ENCODE results near the gene OSBP.
"Not testable (repeated sequence)": the region's sequence is repeated elsewhere in the genome, so short reads cannot be mapped to it uniquely, and the experiment has no call there.

Gene OSBP

DNA sequence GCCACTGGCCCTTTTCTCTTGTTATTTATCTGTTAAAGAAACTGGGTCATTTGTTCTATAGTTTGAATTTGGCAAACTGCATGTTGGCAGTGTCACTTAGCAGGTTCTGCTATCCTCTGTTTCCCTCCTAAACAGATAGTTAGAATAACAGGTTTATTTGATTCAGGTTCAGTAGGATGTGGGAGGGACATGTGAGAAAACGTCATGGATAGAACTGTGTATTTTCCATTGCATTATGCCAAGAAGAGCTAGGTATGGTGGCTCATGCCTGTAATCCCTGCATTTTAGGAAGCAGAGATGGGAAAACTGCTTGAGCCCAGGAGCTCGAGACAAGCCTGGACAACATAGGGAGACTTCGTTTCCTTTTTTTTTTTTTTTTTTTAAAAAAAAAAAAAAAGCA is 29.0 kb upstream of the OSBP start:
- H3K27me3 ChIP-seq (replicated peaks in 2 of 5; ENCODE audit: control insufficient read depth in 4 of 5, insufficient read depth in 5 of 5, low read length in 4 of 5), result no peaks in the 10 kb centered on the region
- no peak overlapping the region for H3K27ac ChIP-seq (ENCODE audit: insufficient read depth in 1 of 2, low read depth in 1 of 2, low read length in 2 of 2, poor library complexity in 1 of 2, severe bottlenecking in 2 of 2)
- no peaks in the 10 kb centered on the region for H3K9me3 ChIP-seq (ENCODE audit: control extremely low read depth in 1 of 5, control insufficient read depth in 4 of 5, insufficient read depth in 2 of 5, low read depth in 1 of 5, low read length in 4 of 5)
- no peak for DNase-seq
- no peak overlapping the region for H3K4me3 ChIP-seq (ENCODE audit: control insufficient read depth in 1 of 7, extremely low read depth in 1 of 7, insufficient read depth in 4 of 7, low read depth in 2 of 7, low read length in 6 of 7)
- H3K4me1 ChIP-seq (ENCODE audit: control extremely low read depth in 1 of 4, control insufficient read depth in 4 of 4, insufficient read depth in 4 of 4, low read length in 3 of 4), result no peaks in the 10 kb centered on the region
- CTCF ChIA-PET, result no interaction called here
- peaks cover 23 to 81% (median 60%) of the 10 kb centered on the region in 4 experiments for H3K36me3 ChIP-seq (ENCODE audit: control insufficient read depth in 4 of 4, insufficient read depth in 4 of 4, low read length in 3 of 4)
- POLR2A ChIA-PET, result no interaction called here
- WGBS (ENCODE audit: insufficient coverage), result 100% methylated on average over 1 of the region's 3 CpGs

DNA sequence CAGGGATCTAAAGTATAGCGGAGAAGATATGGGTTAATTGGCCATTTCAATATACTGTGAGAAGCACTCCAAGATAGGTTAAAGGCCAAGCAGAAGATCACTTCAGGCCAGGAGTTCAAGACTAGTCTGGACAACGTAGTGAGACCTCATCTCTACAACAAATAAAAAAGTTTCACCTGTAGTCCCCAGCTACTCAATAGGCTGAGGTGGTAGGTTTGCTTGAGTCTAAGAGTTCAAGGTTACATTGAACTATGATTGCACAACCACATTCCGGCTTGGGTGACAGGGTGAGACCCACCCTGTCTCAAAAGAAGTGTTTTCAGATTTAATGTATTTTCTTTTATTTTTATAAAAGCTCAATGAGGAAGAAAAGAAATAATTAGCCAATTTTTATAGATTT is 27.8 kb upstream of the OSBP start:
- Histone ChIP-seq H3K36me3 (ENCODE audit: control insufficient read depth in 4 of 4, insufficient read depth in 4 of 4, low read length in 3 of 4) (peaks cover 26 to 82% (median 64%) of the 10 kb centered on the region in 4 experiments), H3K4me1 (ENCODE audit: control extremely low read depth in 1 of 4, control insufficient read depth in 4 of 4, insufficient read depth in 4 of 4, low read length in 3 of 4) (no peaks in the 10 kb centered on the region), H3K27me3 (replicated peaks in 2 of 5; ENCODE audit: control insufficient read depth in 4 of 5, insufficient read depth in 5 of 5, low read length in 4 of 5) (no peaks in the 10 kb centered on the region), H3K9me3 (ENCODE audit: control extremely low read depth in 1 of 5, control insufficient read depth in 4 of 5, insufficient read depth in 2 of 5, low read depth in 1 of 5, low read length in 4 of 5) (no peaks in the 10 kb centered on the region), H3K4me3 (ENCODE audit: control insufficient read depth in 1 of 7, extremely low read depth in 1 of 7, insufficient read depth in 4 of 7, low read depth in 2 of 7, low read length in 6 of 7) (no peak overlapping the region), H3K27ac (ENCODE audit: insufficient read depth in 1 of 2, low read depth in 1 of 2, low read length in 2 of 2, poor library complexity in 1 of 2, severe bottlenecking in 2 of 2) (no peak overlapping the region)
- no peak for DNase-seq
- ChIA-PET CTCF (interaction anchor here (1.1 to 1.7 kb wide), 3 partner anchors 10 to 50 kb away, joined by 3 to 4 read pairs (median 3); no protein-coding TSS in a partner anchor), POLR2A (no interaction called here)
- WGBS (ENCODE audit: insufficient coverage), result 100% methylated on average over 1 of the region's 3 CpGs

DNA sequence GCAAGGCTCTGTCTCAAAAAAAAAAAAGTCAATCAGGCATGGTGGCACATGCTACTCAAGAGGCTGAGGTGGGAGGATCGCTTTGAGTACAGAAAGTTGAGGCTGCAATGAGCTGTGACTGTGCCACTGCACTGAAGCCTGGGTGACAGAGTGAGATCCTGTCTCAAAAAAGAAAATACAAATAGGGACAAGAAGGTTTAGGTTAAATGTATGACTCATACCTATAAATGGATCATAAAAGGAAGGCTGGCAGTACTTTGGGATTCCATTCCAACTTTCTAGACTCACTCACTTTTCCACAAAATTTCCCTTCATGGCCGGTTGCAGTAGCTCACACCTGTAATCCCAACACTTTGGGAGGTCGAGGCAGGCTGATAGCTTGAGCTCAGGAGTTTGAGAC is 25.6 kb upstream of the OSBP start:
- Histone ChIP-seq H3K4me3 (ENCODE audit: control insufficient read depth in 1 of 7, extremely low read depth in 1 of 7, insufficient read depth in 4 of 7, low read depth in 2 of 7, low read length in 6 of 7) (no peak overlapping the region), H3K9me3 (ENCODE audit: control extremely low read depth in 1 of 5, control insufficient read depth in 4 of 5, insufficient read depth in 2 of 5, low read depth in 1 of 5, low read length in 4 of 5) (no peaks in the 10 kb centered on the region), H3K27me3 (replicated peaks in 2 of 5; ENCODE audit: control insufficient read depth in 4 of 5, insufficient read depth in 5 of 5, low read length in 4 of 5) (no peaks in the 10 kb centered on the region), H3K27ac (ENCODE audit: insufficient read depth in 1 of 2, low read depth in 1 of 2, low read length in 2 of 2, poor library complexity in 1 of 2, severe bottlenecking in 2 of 2) (no peak overlapping the region), H3K4me1 (ENCODE audit: control extremely low read depth in 1 of 4, control insufficient read depth in 4 of 4, insufficient read depth in 4 of 4, low read length in 3 of 4) (no peaks in the 10 kb centered on the region), H3K36me3 (ENCODE audit: control insufficient read depth in 4 of 4, insufficient read depth in 4 of 4, low read length in 3 of 4) (peaks cover 27 to 80% (median 64%) of the 10 kb centered on the region in 4 experiments)
- ChIA-PET CTCF (no interaction called here), POLR2A (interaction anchor here (0.6 kb wide), 1 partner anchor 205 kb away, joined by 4 read pairs; the partner anchor contains the start of gene OR5A1)
- 100% methylated on average over 3 of the region's 3 CpGs for WGBS (ENCODE audit: insufficient coverage)
- no peak for DNase-seq

DNA sequence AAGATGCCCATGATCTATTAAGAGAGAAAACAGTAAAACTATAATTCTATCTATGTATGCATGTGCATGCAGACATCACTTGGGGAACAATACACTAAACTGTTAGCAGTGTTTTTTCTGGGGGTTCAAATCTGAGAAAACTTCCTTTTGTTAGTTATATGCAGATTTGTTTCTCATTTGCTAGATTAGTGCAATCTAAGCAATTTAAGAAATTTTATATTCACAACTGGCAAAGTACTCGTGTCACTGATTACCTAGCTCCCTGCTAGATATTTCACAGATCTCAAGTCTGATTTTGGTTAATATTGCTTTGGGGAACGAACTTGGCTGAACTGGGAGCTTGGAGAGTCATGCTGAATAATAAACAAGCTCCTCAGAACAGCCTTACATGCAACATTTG is 14.9 kb upstream of the OSBP start:
- no peak overlapping the region for H3K4me3 ChIP-seq (ENCODE audit: control insufficient read depth in 1 of 7, extremely low read depth in 1 of 7, insufficient read depth in 4 of 7, low read depth in 2 of 7, low read length in 6 of 7)
- WGBS (ENCODE audit: insufficient coverage), result no CpG with 5 or more reads among the region's 2 CpGs
- POLR2A ChIA-PET, result no interaction called here
- H3K4me1 ChIP-seq (ENCODE audit: control extremely low read depth in 1 of 4, control insufficient read depth in 4 of 4, insufficient read depth in 4 of 4, low read length in 3 of 4), result no peaks in the 10 kb centered on the region
- H3K36me3 ChIP-seq (ENCODE audit: control insufficient read depth in 4 of 4, insufficient read depth in 4 of 4, low read length in 3 of 4), result peaks cover 0 to 5% (median 1%) of the 10 kb centered on the region in 4 experiments
- CTCF ChIA-PET, result interaction anchor here (1.4 to 1.5 kb wide), 2 partner anchors 13 to 30 kb away, joined by 4 read pairs; no protein-coding TSS in a partner anchor
- no peak for DNase-seq
- no peaks in the 10 kb centered on the region for H3K9me3 ChIP-seq (ENCODE audit: control extremely low read depth in 1 of 5, control insufficient read depth in 4 of 5, insufficient read depth in 2 of 5, low read depth in 1 of 5, low read length in 4 of 5)
- no peak overlapping the region for H3K27ac ChIP-seq (ENCODE audit: insufficient read depth in 1 of 2, low read depth in 1 of 2, low read length in 2 of 2, poor library complexity in 1 of 2, severe bottlenecking in 2 of 2)
- H3K27me3 ChIP-seq (replicated peaks in 2 of 5; ENCODE audit: control insufficient read depth in 4 of 5, insufficient read depth in 5 of 5, low read length in 4 of 5), result no peaks in the 10 kb centered on the region

DNA sequence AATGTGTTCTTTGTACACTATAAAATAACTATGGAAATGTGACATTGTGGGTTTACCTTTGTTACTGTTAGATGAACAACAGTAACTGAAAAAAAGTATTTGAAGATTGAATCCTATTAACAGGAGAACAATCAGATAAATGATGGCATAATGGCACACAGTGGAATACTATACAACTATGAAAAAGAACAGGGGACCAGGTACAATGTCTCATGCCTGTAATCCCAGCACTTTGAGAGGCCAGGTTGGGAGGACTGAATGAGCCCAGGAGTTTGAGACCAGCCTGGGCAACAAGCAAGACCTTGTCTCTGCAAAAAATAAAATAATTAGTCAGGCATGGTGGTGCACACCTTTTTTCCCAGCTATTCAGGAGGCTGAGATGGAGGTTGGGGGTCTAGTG is 14.4 kb upstream of the OSBP start:
- POLR2A ChIA-PET, result no interaction called here
- H3K4me3 ChIP-seq (ENCODE audit: control insufficient read depth in 1 of 7, extremely low read depth in 1 of 7, insufficient read depth in 4 of 7, low read depth in 2 of 7, low read length in 6 of 7), result no peak overlapping the region
- H3K4me1 ChIP-seq (ENCODE audit: control extremely low read depth in 1 of 4, control insufficient read depth in 4 of 4, insufficient read depth in 4 of 4, low read length in 3 of 4), result no peaks in the 10 kb centered on the region
- no peaks in the 10 kb centered on the region for H3K27me3 ChIP-seq (replicated peaks in 2 of 5; ENCODE audit: control insufficient read depth in 4 of 5, insufficient read depth in 5 of 5, low read length in 4 of 5)
- no peak for DNase-seq
- H3K9me3 ChIP-seq (ENCODE audit: control extremely low read depth in 1 of 5, control insufficient read depth in 4 of 5, insufficient read depth in 2 of 5, low read depth in 1 of 5, low read length in 4 of 5), result no peaks in the 10 kb centered on the region
- CTCF ChIA-PET, result interaction anchor here (1.4 to 1.5 kb wide), 2 partner anchors 12 to 31 kb away, joined by 4 read pairs; no protein-coding TSS in a partner anchor
- no peak overlapping the region for H3K27ac ChIP-seq (ENCODE audit: insufficient read depth in 1 of 2, low read depth in 1 of 2, low read length in 2 of 2, poor library complexity in 1 of 2, severe bottlenecking in 2 of 2)
- peaks cover 0 to under 1% (median 0%) of the 10 kb centered on the region in 4 experiments for H3K36me3 ChIP-seq (ENCODE audit: control insufficient read depth in 4 of 4, insufficient read depth in 4 of 4, low read length in 3 of 4)

DNA sequence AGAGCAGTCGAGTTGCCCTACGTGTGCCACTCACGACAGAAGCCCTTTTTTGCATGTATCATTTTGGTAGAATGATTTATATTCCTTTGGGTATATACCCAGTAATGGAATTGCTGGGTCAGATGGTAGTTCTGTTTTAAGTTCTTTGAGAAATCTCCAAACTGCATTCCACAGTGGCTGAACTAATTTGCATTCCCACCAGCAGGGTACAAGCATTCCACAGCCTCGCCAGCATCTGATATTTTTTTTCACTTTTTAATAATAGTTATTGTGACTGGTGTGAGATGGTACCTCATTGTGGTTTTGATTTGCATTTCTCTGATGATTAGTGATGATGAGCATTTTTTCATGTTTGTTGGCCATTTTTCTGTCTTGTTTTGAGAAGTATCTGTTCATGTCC is 11.4 kb upstream of the OSBP start:
- H3K27me3 ChIP-seq (replicated peaks in 2 of 5; ENCODE audit: control insufficient read depth in 4 of 5, insufficient read depth in 5 of 5, low read length in 4 of 5); H3K4me1 ChIP-seq (ENCODE audit: control extremely low read depth in 1 of 4, control insufficient read depth in 4 of 4, insufficient read depth in 4 of 4, low read length in 3 of 4); CTCF ChIA-PET; POLR2A ChIA-PET; DNase-seq; H3K36me3 ChIP-seq (ENCODE audit: control insufficient read depth in 4 of 4, insufficient read depth in 4 of 4, low read length in 3 of 4); H3K4me3 ChIP-seq (ENCODE audit: control insufficient read depth in 1 of 7, extremely low read depth in 1 of 7, insufficient read depth in 4 of 7, low read depth in 2 of 7, low read length in 6 of 7); H3K9me3 ChIP-seq (ENCODE audit: control extremely low read depth in 1 of 5, control insufficient read depth in 4 of 5, insufficient read depth in 2 of 5, low read depth in 1 of 5, low read length in 4 of 5); H3K27ac ChIP-seq (ENCODE audit: insufficient read depth in 1 of 2, low read depth in 1 of 2, low read length in 2 of 2, poor library complexity in 1 of 2, severe bottlenecking in 2 of 2): not testable (repeated sequence)
- WGBS (ENCODE audit: insufficient coverage), result 100% methylated on average over 2 of the region's 4 CpGs

DNA sequence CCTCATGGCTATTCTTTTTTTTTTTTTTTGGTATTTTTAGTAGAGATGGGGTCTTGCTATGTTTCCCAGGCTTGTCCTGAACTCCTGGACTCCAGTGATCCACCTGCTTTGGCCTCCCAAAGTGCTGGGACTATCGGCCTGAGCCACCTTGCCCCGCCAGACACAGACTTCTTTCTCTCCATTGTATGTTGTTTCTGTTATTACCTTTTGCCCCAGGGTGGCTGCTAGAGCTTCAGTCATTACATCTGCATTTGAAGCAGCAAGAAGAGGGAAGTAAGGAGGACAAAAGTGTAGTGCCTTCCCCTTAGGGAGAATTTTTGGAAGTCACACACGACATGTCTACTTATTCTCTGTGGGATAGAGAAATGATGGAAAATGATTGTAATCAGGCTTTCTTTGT is 10.1 kb upstream of the OSBP start:
- no peaks in the 10 kb centered on the region for H3K36me3 ChIP-seq (ENCODE audit: control insufficient read depth in 4 of 4, insufficient read depth in 4 of 4, low read length in 3 of 4)
- H3K4me1 ChIP-seq (ENCODE audit: control extremely low read depth in 1 of 4, control insufficient read depth in 4 of 4, insufficient read depth in 4 of 4, low read length in 3 of 4), result no peaks in the 10 kb centered on the region
- ChIA-PET POLR2A (no interaction called here), CTCF (no interaction called here)
- H3K9me3 ChIP-seq (ENCODE audit: control extremely low read depth in 1 of 5, control insufficient read depth in 4 of 5, insufficient read depth in 2 of 5, low read depth in 1 of 5, low read length in 4 of 5), result no peaks in the 10 kb centered on the region
- H3K27ac ChIP-seq (ENCODE audit: insufficient read depth in 1 of 2, low read depth in 1 of 2, low read length in 2 of 2, poor library complexity in 1 of 2, severe bottlenecking in 2 of 2), result no peak overlapping the region
- H3K27me3 ChIP-seq (replicated peaks in 2 of 5; ENCODE audit: control insufficient read depth in 4 of 5, insufficient read depth in 5 of 5, low read length in 4 of 5), result no peaks in the 10 kb centered on the region
- H3K4me3 ChIP-seq (ENCODE audit: control insufficient read depth in 1 of 7, extremely low read depth in 1 of 7, insufficient read depth in 4 of 7, low read depth in 2 of 7, low read length in 6 of 7), result no peak overlapping the region
- WGBS (ENCODE audit: insufficient coverage), result no CpG with 5 or more reads among the region's 3 CpGs
- DNase-seq, result no peak

Measured in common myeloid progenitor, CD34-positive (primary cell).